ENCODE data around the gene CDS2. TPM values are rescaled to one million over a fixed set of nuclear protein-coding genes. Genes with fewer than 3 reads are reported as not detected.

CDS2 gene
- total RNA-seq, 3 donors from 2014 or later (not counting 1 experiment from before 2014, with no cell fraction given): 45.6 to 54.7 (median 53.8) TPM

- ATAC-seq (peak; percentile 47 to 68 (median 56)), DNase-seq (peak; percentile 21 to 72)
- H3K4me3 ChIP-seq (ENCODE audit: low read length): no peak overlapping the region
- no peaks in the 10 kb centered on the region for H3K9me3 Mint-ChIP-seq
- H3K9me3 ChIP-seq (ENCODE audit: control insufficient read depth, insufficient read depth, low read length): no peaks in the 10 kb centered on the region
- TF ChIP-seq CTCF (IDR thresholded peaks at IDR 0.05): peak; percentile 83
- no peak overlapping the region for H3K27ac Mint-ChIP-seq
- H3K4me1 ChIP-seq (ENCODE audit: control insufficient read depth, insufficient read depth, low read length): no peaks in the 10 kb centered on the region
- no peaks in the 10 kb centered on the region for H3K27me3 Mint-ChIP-seq (ENCODE audit: low read depth in 2 of 2)
- H3K36me3 Mint-ChIP-seq: no peaks in the 10 kb centered on the region
- no peak overlapping the region for H3K4me3 Mint-ChIP-seq
- no peaks in the 10 kb centered on the region for H3K36me3 ChIP-seq (ENCODE audit: control insufficient read depth, insufficient read depth, low read length)
- WGBS (ENCODE audit: insufficient coverage): 44% methylated on average over 9 of the region's 11 CpGs
- no peaks in the 10 kb centered on the region for H3K27me3 ChIP-seq (ENCODE audit: control insufficient read depth, insufficient read depth, low read length)
- intact Hi-C loops (cut with micrococcal nuclease): no loop called here
- H3K27ac ChIP-seq (ENCODE audit: low read length): no peak overlapping the region
- H3K4me1 Mint-ChIP-seq: peaks cover 0 to 7% of the 10 kb centered on the region in 2 donors
These were observed 96.3 kb downstream of the CDS2 start for GRCh38 chr20:5222919-5223634.

- ATAC-seq: no peak
- H3K4me1 Mint-ChIP-seq: no peaks in the 10 kb centered on the region
- no peaks in the 10 kb centered on the region for H3K9me3 ChIP-seq (ENCODE audit: control insufficient read depth, insufficient read depth, low read length)
- no peak for TF ChIP-seq CTCF (IDR thresholded peaks at IDR 0.05)
- H3K4me1 ChIP-seq (ENCODE audit: control insufficient read depth, insufficient read depth, low read length): no peaks in the 10 kb centered on the region
- no peaks in the 10 kb centered on the region for H3K36me3 Mint-ChIP-seq
- no peak overlapping the region for H3K27ac Mint-ChIP-seq
- no peaks in the 10 kb centered on the region for H3K9me3 Mint-ChIP-seq
- no peaks in the 10 kb centered on the region for H3K27me3 ChIP-seq (ENCODE audit: control insufficient read depth, insufficient read depth, low read length)
- WGBS (ENCODE audit: insufficient coverage): 52% methylated on average over 4 of the region's 4 CpGs
- H3K27ac ChIP-seq (ENCODE audit: low read length): no peak overlapping the region
- H3K4me3 Mint-ChIP-seq: no peak overlapping the region
- no peak overlapping the region for H3K4me3 ChIP-seq (ENCODE audit: low read length)
- H3K36me3 ChIP-seq (ENCODE audit: control insufficient read depth, insufficient read depth, low read length): no peaks in the 10 kb centered on the region
- H3K27me3 Mint-ChIP-seq (ENCODE audit: low read depth in 2 of 2): peaks cover 16 to 42% of the 10 kb centered on the region in 2 donors
- DNase-seq: no peak
- intact Hi-C loops (cut with micrococcal nuclease): loop anchor here (10.0 kb wide), 1 partner anchor 64 kb away; no protein-coding TSS in a partner anchor
These were observed 103.7 kb downstream of the CDS2 start for GRCh38 chr20:5230544-5230943.

- no peak overlapping the region for H3K4me3 Mint-ChIP-seq
- no peak for TF ChIP-seq CTCF (IDR thresholded peaks at IDR 0.05)
- WGBS (ENCODE audit: insufficient coverage): no CpG with 5 or more reads among the region's 1 CpG
These were observed 107.3 kb downstream of the CDS2 start for GRCh38 chr20:5234158-5234557.

More at GRCh38 chr20:5234158-5234557, 107.3 kb downstream of the CDS2 start:
- Histone ChIP-seq H3K9me3 (ENCODE audit: control insufficient read depth, insufficient read depth, low read length) (no peaks in the 10 kb centered on the region), H3K27me3 (ENCODE audit: control insufficient read depth, insufficient read depth, low read length) (no peaks in the 10 kb centered on the region), H3K27ac (ENCODE audit: low read length) (no peak overlapping the region), H3K4me1 (ENCODE audit: control insufficient read depth, insufficient read depth, low read length) (no peaks in the 10 kb centered on the region), H3K4me3 (ENCODE audit: low read length) (no peak overlapping the region), H3K36me3 (ENCODE audit: control insufficient read depth, insufficient read depth, low read length) (no peaks in the 10 kb centered on the region)
- DNase-seq (no peak), ATAC-seq (no peak)
- Mint-ChIP-seq H3K4me1 (no peaks in the 10 kb centered on the region), H3K27me3 (ENCODE audit: low read depth in 2 of 2) (peaks cover 42 to 78% of the 10 kb centered on the region in 2 donors), H3K9me3 (no peaks in the 10 kb centered on the region), H3K36me3 (no peaks in the 10 kb centered on the region), H3K27ac (no peak overlapping the region)
- intact Hi-C loops (cut with micrococcal nuclease): loop anchor here (10.0 kb wide), 1 partner anchor 61 kb away; no protein-coding TSS in a partner anchor
